HPDE6-E6E7 (cell line): Measurements from ENCODE around the gene RDH13.
"Not testable (repeated sequence)": the region's sequence is repeated elsewhere in the genome, so short reads cannot be mapped to it uniquely, and the experiment has no call there.

Experiments used
- DNase-seq: peaks from one replicate; pipeline ENCODE4 v3.0.0; 2011; ENCODE audit warnings: missing footprints; ENCODE audit errors: extremely low spot score

Gene RDH13

GRCh38 chr19:55015126-55015525 lies 47.8 kb downstream of the RDH13 start:
- DNase-seq, result no peak

DNA sequence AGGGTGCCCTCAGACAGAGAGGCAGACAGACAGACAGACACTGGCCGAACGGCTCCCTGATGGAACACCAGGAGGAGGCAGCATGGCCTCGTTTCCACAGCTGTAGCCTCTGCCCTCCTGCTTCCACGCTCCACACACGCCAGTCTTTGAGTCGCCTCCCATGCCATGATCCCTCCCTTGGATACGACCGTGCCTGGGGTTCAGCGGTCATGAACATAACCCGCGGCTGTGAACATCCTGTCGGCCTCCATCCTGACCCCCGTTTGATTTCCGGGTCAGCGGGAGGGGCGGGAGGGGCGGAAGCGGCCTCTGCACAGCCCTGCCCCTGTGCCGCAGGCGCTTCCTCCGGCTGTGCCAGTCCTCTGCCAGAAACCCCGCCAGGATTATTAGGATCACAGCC lies 48.2 kb downstream of the RDH13 start:
- no peak for DNase-seq

GRCh38 chr19:55013596-55013995 lies 49.4 kb downstream of the RDH13 start:
- no peak for DNase-seq

DNA sequence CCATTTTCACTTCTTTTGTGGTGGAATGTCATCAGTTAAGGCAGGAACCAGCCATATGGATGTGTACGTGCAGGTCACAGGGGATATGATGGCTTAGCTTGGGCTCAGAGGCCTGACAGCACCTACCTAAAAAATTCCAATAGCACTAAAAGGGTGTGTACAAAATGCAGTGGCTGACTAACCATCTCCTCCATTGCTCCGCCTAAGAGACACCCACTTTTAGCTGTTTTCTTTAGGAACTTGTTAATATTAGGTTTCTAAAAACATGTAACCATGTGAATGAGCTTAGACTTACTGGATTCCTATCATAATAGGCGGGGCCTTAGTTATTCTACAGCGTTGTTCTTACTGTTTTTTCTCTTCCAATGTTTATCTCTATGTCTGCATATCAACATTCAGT lies 50.6 kb downstream of the RDH13 start:
- DNase-seq, result no peak

DNA sequence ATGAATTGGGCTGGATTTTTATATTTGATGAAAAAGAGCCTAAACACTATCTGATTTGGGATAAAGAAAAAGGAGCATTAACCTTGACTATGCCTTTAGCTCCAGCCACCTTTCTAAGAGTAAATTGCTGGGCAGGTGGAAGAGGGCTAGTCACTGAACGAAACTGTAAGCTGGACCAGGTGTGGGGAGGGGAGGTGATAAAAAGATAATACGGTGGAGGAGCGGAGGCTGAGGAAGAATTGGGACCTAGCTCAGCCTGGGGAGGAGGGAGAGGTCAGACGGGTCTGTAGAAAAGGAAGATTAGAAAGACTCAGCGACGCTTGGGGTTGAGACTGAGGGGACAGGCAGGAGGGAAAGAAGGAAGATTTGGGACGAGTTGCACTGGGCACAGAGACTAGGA lies 52.4 kb downstream of the RDH13 start:
- not testable (repeated sequence) for DNase-seq

- not testable (repeated sequence) for DNase-seq
Observed at GRCh38 chr19:55008781-55009180, 54.2 kb downstream of the RDH13 start.

GRCh38 chr19:55008189-55008588 lies 54.8 kb downstream of the RDH13 start:
- not testable (repeated sequence) for DNase-seq

- DNase-seq, result not testable (repeated sequence)
Observed at GRCh38 chr19:55007537-55007936, 55.4 kb downstream of the RDH13 start.

GRCh38 chr19:55006795-55007194 lies 56.2 kb downstream of the RDH13 start:
- DNase-seq, result not testable (repeated sequence)

GRCh38 chr19:55005684-55006488 lies 57.1 kb downstream of the RDH13 start:
- no peak for DNase-seq

DNA sequence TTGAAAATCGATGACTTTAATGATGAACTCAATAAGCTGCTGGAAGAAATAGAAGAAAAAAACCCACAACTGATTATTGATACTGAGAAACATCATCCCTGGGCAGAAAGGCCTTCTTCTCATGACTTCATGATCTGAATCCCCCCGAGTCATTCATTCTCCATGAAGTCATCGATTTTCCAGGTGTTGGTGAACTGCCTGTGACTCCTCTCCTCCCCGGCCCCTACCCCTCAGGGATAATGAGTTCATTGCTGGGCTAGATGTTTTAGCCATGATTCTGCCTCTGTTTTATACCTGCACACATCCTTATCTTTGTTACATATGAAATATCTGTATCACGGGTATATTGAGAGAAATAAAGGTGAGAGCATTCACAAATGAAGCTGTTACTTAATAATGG lies 62.2 kb downstream of the RDH13 start:
- no peak for DNase-seq

- DNase-seq, result not testable (repeated sequence)
Observed at GRCh38 chr19:54998751-54999239, 64.2 kb downstream of the RDH13 start.

DNA sequence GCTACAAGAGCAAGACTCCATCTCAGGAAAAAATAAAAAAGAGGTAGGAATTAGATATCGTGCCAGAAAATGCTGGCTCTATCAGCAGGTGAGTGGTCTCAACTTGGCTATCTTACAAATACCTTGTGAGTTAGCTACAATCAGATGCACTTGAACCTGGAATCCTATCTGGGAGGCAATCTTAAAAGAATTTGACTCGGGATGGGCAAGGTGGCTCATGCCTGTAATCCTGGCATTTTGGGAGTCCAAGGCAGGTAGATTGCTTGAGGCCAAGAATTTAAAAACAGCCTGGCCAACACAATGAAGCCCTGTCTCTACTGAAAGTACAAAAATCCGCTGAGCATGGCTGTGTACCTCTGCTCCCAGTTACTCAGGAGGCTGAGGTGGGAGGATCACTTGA lies 67.4 kb downstream of the RDH13 start:
- no peak for DNase-seq
